ENCODE data around the gene NRXN3. TPM values are rescaled to one million over a fixed set of nuclear protein-coding genes. Genes with fewer than 3 reads are reported as not detected.
"Not testable (repeated sequence)": the region's sequence is repeated elsewhere in the genome, so short reads cannot be mapped to it uniquely, and the experiment has no call there.

The NRXN3 gene
- total RNA-seq, 4 donors from 2014 or later: 0.56 to 1.6 (median 1.1) TPM

DNA sequence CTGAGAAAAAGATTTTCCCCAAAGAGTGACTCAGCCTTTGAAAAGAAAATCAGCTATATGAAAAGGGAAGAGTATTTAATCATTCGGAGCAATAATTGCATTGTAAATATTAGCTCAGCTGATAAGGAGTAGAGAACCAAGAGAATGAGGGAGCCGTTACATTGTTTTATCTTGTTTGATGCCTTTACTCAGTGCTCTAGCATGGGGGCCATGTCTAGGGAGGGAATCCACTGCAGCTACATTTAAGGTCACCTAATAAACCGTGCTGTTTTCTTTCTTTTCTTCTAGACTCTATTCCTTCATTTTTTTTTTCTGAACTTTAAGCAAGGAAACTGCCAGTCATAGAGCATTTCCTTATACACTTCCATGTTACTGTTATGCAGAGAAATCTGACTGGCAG is 1594.2 kb downstream of the NRXN3 start:
- DNase-seq: no peak
- Histone ChIP-seq H3K27me3 (no peaks in the 10 kb centered on the region), H3K9me3 (no peaks in the 10 kb centered on the region), H3K27ac (no peak overlapping the region), H3K4me3 (replicated peaks in 1 of 3) (no peak overlapping the region), H3K36me3 (no peaks in the 10 kb centered on the region), H3K4me1 (no peaks in the 10 kb centered on the region)
- TF ChIP-seq, protein P1, sequence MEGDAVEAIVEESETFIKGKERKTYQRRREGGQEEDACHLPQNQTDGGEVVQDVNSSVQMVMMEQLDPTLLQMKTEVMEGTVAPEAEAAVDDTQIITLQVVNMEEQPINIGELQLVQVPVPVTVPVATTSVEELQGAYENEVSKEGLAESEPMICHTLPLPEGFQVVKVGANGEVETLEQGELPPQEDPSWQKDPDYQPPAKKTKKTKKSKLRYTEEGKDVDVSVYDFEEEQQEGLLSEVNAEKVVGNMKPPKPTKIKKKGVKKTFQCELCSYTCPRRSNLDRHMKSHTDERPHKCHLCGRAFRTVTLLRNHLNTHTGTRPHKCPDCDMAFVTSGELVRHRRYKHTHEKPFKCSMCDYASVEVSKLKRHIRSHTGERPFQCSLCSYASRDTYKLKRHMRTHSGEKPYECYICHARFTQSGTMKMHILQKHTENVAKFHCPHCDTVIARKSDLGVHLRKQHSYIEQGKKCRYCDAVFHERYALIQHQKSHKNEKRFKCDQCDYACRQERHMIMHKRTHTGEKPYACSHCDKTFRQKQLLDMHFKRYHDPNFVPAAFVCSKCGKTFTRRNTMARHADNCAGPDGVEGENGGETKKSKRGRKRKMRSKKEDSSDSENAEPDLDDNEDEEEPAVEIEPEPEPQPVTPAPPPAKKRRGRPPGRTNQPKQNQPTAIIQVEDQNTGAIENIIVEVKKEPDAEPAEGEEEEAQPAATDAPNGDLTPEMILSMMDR (IDR thresholded peaks at IDR 0.05): no peak
- TF ChIP-seq POLR2A (IDR thresholded peaks at IDR 0.05): no peak
- intact Hi-C loops (cut with DNase I): no loop called here
- 68 to 70% methylated on average over 3 of the region's 3 CpGs for WGBS, 2 donors

DNA sequence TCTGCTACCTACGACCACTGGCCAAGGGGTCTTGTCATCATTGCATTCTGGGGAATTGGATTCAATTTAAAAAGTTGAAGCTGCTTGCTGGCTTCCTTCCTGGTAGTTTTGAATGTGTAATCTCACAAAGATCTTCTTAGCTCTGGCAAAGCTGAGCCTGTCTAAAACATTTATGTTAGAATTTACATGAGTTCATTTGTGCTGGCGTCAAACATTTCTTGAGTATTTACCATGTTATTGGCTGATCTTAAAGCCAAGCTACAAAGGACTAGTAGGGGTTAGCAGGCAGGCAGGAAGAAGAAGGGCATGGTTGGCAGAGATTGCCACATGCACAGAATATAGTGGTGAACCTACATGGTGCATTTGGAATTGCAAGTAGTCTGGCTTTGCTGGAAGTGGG is 1596.3 kb downstream of the NRXN3 start:
- Histone ChIP-seq H3K4me1 (no peaks in the 10 kb centered on the region), H3K9me3 (no peaks in the 10 kb centered on the region), H3K27ac (no peak overlapping the region), H3K36me3 (no peaks in the 10 kb centered on the region), H3K4me3 (replicated peaks in 1 of 3) (no peak overlapping the region), H3K27me3 (no peaks in the 10 kb centered on the region)
- DNase-seq: no peak
- 82 to 86% methylated on average over 2 of the region's 2 CpGs for WGBS, 2 donors
- intact Hi-C loops (cut with DNase I): no loop called here
- no peak for TF ChIP-seq POLR2A (IDR thresholded peaks at IDR 0.05)
- TF ChIP-seq, protein P1 (IDR thresholded peaks at IDR 0.05): no peak

DNA sequence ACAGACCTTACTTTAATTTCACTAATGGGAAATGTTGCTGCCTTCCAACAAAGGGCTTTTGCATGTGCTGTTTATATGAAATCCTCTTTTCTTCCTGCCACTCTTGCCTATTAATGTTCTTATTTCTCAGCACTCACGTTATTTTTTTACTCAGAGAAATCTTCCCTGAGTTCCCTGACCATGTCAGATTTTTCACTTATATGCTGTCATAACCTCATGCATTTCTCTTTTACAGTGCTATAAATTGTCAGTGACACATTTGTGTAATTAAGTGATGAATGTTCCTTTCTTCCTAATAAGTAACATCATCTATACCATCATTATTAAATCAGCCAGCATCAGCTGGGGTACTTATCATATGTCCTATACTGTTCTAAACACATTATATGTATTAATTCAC is 1597.1 kb downstream of the NRXN3 start:
- no peaks in the 10 kb centered on the region for H3K9me3 ChIP-seq
- no peak overlapping the region for H3K4me3 ChIP-seq (replicated peaks in 1 of 3)
- TF ChIP-seq, protein P1 (IDR thresholded peaks at IDR 0.05): no peak
- TF ChIP-seq POLR2A (IDR thresholded peaks at IDR 0.05): no peak
- no peaks in the 10 kb centered on the region for H3K27me3 ChIP-seq
- DNase-seq: no peak
- no peak overlapping the region for H3K27ac ChIP-seq
- no peaks in the 10 kb centered on the region for H3K36me3 ChIP-seq
- no peaks in the 10 kb centered on the region for H3K4me1 ChIP-seq
- WGBS, 2 donors: 78 to 87% methylated on average over 1 of the region's 1 CpG
- intact Hi-C loops (cut with DNase I): no loop called here

DNA sequence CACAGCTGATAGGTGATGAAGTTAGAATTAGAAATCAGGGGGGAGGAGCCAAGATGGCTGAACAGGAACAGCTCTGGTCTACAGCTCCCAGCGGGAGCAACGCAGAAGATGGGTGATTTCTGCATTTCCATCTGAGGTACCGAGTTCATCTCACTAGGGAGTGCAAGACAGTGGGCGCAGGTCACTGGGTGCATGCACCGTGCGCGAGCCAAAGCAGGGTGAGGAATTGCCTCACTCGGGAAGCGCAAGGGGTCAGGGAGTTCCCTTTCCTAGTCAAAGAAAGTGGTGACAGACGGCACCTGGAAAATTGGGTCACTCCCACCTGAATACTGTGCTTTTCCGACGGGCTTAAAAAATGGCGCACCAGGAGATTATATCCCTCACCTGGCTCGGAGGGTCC is 1597.5 kb downstream of the NRXN3 start:
- H3K27ac ChIP-seq; H3K4me3 ChIP-seq (replicated peaks in 1 of 3); DNase-seq; H3K36me3 ChIP-seq; H3K4me1 ChIP-seq; H3K27me3 ChIP-seq; intact Hi-C loops (cut with DNase I); H3K9me3 ChIP-seq: not testable (repeated sequence)
- 94 to 97% methylated on average over 13 to 14 of the region's 14 CpGs for WGBS, 2 donors

DNA sequence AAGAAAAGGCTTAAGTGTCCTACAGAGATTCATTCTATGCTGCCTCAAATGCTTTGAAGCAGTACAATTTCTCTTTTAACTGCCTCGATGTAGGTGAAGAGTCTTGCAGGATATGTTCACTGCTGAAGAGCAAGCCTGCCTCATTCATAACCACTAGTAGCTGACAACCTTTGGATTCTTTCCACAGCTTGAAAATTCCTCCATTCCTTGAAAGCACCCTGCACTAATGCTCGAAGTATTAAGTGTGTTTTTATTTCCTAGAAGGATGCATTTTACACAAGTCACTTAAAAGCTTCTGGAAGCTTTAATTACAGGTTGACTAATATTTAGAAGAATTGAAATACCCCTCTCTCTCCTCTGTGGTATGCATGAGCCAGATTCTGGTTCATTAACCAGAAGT is 1611.7 kb downstream of the NRXN3 start:
- intact Hi-C loops (cut with DNase I): no loop called here

More for the DNA sequence above, 1611.7 kb downstream of the NRXN3 start:
- WGBS, 2 donors: 15 to 22% methylated on average over 2 of the region's 2 CpGs
- no peak for DNase-seq
- no peak overlapping the region for H3K27ac ChIP-seq
- H3K9me3 ChIP-seq: no peaks in the 10 kb centered on the region
- no peak for TF ChIP-seq POLR2A (IDR thresholded peaks at IDR 0.05)
- TF ChIP-seq, protein P1 (IDR thresholded peaks at IDR 0.05): no peak
- no peaks in the 10 kb centered on the region for H3K27me3 ChIP-seq
- H3K36me3 ChIP-seq: no peaks in the 10 kb centered on the region
- H3K4me3 ChIP-seq (replicated peaks in 1 of 3): no peak overlapping the region
- no peaks in the 10 kb centered on the region for H3K4me1 ChIP-seq
